Measurements from ENCODE around the gene SYT3.
A peak's percentile ranks its signal among the peaks of the same experiment; 100 is the strongest.

The SYT3 gene

DNA sequence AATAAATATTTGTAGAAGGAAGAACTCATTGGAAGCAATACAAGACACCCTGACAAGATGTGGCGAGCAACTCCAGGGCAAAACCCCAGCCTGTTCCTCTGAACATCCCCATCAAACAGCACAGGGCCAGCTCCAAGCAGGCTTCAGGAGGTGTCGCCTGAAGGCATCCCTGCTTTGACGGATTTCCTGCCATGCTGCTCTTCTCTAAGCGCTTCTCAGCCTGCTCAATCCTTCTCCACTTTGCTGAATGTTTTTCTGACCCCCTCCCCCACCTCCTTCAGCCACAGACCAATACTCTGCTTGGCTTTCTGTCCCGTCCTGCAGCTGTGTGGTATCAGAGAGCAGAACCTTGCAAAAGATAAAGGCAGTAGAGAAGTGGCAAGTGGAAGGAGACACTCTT lies 38.0 kb upstream of the SYT3 start:
- peaks cover 8% of the 10 kb centered on the region for H3K4me1 ChIP-seq (ENCODE audit: insufficient read depth, insufficient read length)
- H3K9me3 ChIP-seq (ENCODE audit: insufficient read depth, low read length): no peaks in the 10 kb centered on the region
- no peak overlapping the region for H3K4me3 ChIP-seq (ENCODE audit: insufficient read length, low read depth)
- H3K27me3 ChIP-seq (ENCODE audit: insufficient read depth, insufficient read length): peaks cover 21% of the 10 kb centered on the region
- no peaks in the 10 kb centered on the region for H3K36me3 ChIP-seq (ENCODE audit: insufficient read depth, insufficient read length, low read length)
- TF ChIP-seq SUZ12 (IDR thresholded peaks at IDR 0.05; ENCODE audit: extremely low read depth, insufficient read depth, insufficient read length): no peak
- TF ChIP-seq YY1 (IDR thresholded peaks at IDR 0.05; ENCODE audit: insufficient read depth, insufficient read length): no peak
- no peak for TF ChIP-seq ZNF274 (IDR thresholded peaks at IDR 0.05; ENCODE audit: low read depth, low read length)
- no peak overlapping the region for H3K9ac ChIP-seq (ENCODE audit: insufficient read length, low read depth)
- DNase-seq (ENCODE audit: low read depth, low spot score): no peak

DNA sequence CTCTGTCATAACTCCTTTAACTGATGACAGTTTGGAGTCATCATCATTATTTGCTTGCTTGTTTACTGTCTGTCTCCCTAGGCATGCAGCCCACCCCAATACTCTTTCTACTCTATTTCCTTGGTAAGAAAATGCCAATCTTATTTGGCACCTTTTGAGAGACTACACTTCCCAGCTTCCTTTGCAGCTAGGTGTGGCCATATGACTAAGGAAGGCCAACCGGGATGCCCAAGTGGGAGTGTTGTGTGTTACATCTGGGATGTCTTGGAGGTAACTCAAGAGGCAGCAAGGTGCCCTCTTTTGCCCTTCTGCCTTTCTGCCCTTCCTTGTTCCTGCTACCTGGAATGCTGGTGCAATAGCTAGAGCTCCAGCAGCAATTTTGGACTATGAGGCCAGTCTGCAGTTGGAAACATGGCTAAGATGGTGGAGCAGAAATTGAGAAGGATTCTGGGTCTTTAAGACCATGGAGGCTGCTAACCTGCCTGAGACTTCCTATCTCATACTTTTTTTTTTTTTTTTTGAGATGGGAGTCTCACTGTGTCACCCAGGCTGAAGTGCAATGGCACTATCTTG lies 37.0 kb upstream of the SYT3 start:
- peaks cover 8% of the 10 kb centered on the region for H3K4me1 ChIP-seq (ENCODE audit: insufficient read depth, insufficient read length)
- peaks cover 21% of the 10 kb centered on the region for H3K27me3 ChIP-seq (ENCODE audit: insufficient read depth, insufficient read length)
- TF ChIP-seq SUZ12 (IDR thresholded peaks at IDR 0.05; ENCODE audit: extremely low read depth, insufficient read depth, insufficient read length) (no peak), ZNF274 (IDR thresholded peaks at IDR 0.05; ENCODE audit: low read depth, low read length) (no peak), YY1 (IDR thresholded peaks at IDR 0.05; ENCODE audit: insufficient read depth, insufficient read length) (no peak)
- DNase-seq (ENCODE audit: low read depth, low spot score): no peak
- no peak overlapping the region for H3K4me3 ChIP-seq (ENCODE audit: insufficient read length, low read depth)
- H3K9ac ChIP-seq (ENCODE audit: insufficient read length, low read depth): no peak overlapping the region
- H3K36me3 ChIP-seq (ENCODE audit: insufficient read depth, insufficient read length, low read length): no peaks in the 10 kb centered on the region
- H3K9me3 ChIP-seq (ENCODE audit: insufficient read depth, low read length): no peaks in the 10 kb centered on the region

DNA sequence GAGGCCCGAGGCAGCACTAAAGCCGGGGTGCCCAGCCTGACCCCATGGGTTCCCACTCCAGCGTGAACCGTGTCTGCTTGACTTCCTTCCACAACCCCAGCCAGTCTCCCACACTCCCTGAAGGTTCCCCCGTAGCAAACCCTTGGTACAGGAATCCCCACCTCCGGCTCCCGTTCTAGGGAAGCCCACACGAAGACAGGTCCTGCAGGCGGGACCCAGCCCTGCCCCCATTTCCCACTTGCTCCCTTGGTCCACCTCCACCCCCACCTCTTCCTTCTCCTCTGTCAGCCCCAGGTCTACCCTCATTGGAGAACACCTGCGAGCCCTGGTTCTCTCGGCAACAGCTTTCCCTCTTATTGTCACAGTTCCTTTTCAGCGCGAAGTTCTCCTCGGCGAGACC lies 33.4 kb upstream of the SYT3 start:
- no peak for DNase-seq (ENCODE audit: low read depth, low spot score)
- peaks cover 6% of the 10 kb centered on the region for H3K27me3 ChIP-seq (ENCODE audit: insufficient read depth, insufficient read length)
- no peaks in the 10 kb centered on the region for H3K9me3 ChIP-seq (ENCODE audit: insufficient read depth, low read length)
- no peak overlapping the region for H3K4me3 ChIP-seq (ENCODE audit: insufficient read length, low read depth)
- H3K9ac ChIP-seq (ENCODE audit: insufficient read length, low read depth): peak overlapping the region; percentile 18
- no peaks in the 10 kb centered on the region for H3K36me3 ChIP-seq (ENCODE audit: insufficient read depth, insufficient read length, low read length)
- H3K4me1 ChIP-seq (ENCODE audit: insufficient read depth, insufficient read length): peaks cover 5% of the 10 kb centered on the region
- TF ChIP-seq ZNF274 (IDR thresholded peaks at IDR 0.05; ENCODE audit: low read depth, low read length): no peak
- TF ChIP-seq YY1 (IDR thresholded peaks at IDR 0.05; ENCODE audit: insufficient read depth, insufficient read length): no peak
- TF ChIP-seq SUZ12 (IDR thresholded peaks at IDR 0.05; ENCODE audit: extremely low read depth, insufficient read depth, insufficient read length): no peak

DNA sequence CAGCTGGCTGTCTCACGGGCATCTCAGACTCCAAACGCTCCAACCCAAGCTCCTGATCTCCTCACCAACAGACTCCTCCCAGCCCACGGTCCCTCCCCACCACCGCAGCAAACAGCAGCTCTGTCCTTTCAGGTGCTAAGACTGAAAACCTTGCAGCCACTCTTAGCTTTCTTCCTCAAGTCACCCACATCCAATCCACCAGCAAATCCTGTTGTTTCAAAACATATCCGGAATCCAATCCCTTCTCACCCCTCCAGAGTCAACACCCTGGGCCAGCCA lies 30.4 kb upstream of the SYT3 start:
- no peak for DNase-seq (ENCODE audit: low read depth, low spot score)
- Histone ChIP-seq H3K4me1 (ENCODE audit: insufficient read depth, insufficient read length) (peaks cover 6% of the 10 kb centered on the region), H3K9ac (ENCODE audit: insufficient read length, low read depth) (no peak overlapping the region), H3K4me3 (ENCODE audit: insufficient read length, low read depth) (no peak overlapping the region), H3K27me3 (ENCODE audit: insufficient read depth, insufficient read length) (peaks cover 20% of the 10 kb centered on the region), H3K36me3 (ENCODE audit: insufficient read depth, insufficient read length, low read length) (no peaks in the 10 kb centered on the region), H3K9me3 (ENCODE audit: insufficient read depth, low read length) (no peaks in the 10 kb centered on the region)
- no peak for TF ChIP-seq YY1 (IDR thresholded peaks at IDR 0.05; ENCODE audit: insufficient read depth, insufficient read length)
- no peak for TF ChIP-seq ZNF274 (IDR thresholded peaks at IDR 0.05; ENCODE audit: low read depth, low read length)
- no peak for TF ChIP-seq SUZ12 (IDR thresholded peaks at IDR 0.05; ENCODE audit: extremely low read depth, insufficient read depth, insufficient read length)

DNA sequence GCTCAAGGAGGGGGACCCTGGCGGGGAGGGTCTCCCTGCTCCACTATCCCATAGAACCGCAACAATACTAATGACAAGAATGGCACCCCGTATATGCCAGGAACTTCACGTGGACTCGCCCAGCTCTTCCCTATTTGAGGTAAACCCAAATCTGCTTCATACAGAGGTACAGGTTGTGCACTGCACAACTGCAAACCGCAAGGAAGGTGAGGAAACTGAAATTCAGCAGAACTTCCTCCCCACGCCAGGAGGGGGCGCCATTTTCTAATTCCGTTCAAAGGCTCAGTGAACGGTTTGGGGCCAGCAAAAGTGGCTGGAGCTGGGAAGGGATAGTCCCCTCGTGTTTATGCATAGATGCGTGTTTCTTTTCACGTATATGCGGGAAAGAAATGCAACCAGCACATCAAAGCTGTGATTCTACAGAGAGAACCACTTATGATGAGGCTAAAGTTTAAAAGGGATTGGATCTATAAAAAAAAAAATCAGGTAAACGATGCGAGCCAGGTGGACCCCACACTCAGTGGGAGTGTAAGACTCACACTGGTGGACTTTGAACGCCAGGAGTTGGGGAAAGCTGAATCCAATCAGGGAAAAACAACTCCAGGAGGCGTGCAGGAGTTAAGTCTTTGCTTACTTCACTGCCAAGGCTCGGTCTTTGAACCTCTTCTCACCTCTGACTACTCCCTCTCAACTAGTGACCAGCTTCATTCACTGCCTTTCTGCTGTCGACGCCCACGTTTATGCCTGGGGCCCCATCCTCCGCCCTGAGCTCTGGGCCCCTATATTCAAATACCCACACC lies 29.8 kb upstream of the SYT3 start:
- TF ChIP-seq ZNF274 (IDR thresholded peaks at IDR 0.05; ENCODE audit: low read depth, low read length): no peak
- no peak for TF ChIP-seq SUZ12 (IDR thresholded peaks at IDR 0.05; ENCODE audit: extremely low read depth, insufficient read depth, insufficient read length)
- no peak for TF ChIP-seq YY1 (IDR thresholded peaks at IDR 0.05; ENCODE audit: insufficient read depth, insufficient read length)
- no peak for DNase-seq (ENCODE audit: low read depth, low spot score)
- peaks cover under 1% of the 10 kb centered on the region; the same call in 1 of the 2 replicates for H3K9me3 ChIP-seq (ENCODE audit: insufficient read depth, low read length)
- H3K9ac ChIP-seq (ENCODE audit: insufficient read length, low read depth): no peak overlapping the region
- H3K27me3 ChIP-seq (ENCODE audit: insufficient read depth, insufficient read length): peaks cover 20% of the 10 kb centered on the region
- H3K36me3 ChIP-seq (ENCODE audit: insufficient read depth, insufficient read length, low read length): no peaks in the 10 kb centered on the region
- no peak overlapping the region for H3K4me3 ChIP-seq (ENCODE audit: insufficient read length, low read depth)
- peaks cover 6% of the 10 kb centered on the region for H3K4me1 ChIP-seq (ENCODE audit: insufficient read depth, insufficient read length)

DNA sequence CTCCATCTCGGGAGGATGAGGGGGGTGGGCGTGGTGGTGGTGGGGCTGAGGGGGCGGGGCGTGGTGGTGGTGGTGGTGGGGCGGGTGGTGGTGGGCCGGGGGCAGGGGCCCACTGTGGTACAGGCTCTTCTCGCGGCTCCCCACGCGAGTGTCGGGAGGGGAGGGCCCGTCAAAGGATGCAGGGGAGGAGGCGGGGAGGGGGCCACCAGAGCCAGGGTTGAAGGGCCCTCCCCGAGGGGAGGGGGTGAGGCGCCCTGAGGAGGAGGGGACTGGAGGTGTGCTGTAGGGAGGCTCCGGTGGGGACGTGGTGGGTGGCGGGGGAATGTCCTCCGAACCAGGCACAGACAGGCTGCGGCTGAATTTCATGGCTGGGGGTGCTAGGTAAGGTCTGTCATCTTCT lies 29.2 kb upstream of the SYT3 start:
- TF ChIP-seq YY1 (IDR thresholded peaks at IDR 0.05; ENCODE audit: insufficient read depth, insufficient read length) (no peak), SUZ12 (IDR thresholded peaks at IDR 0.05; ENCODE audit: extremely low read depth, insufficient read depth, insufficient read length) (no peak), ZNF274 (IDR thresholded peaks at IDR 0.05; ENCODE audit: low read depth, low read length) (no peak)
- Histone ChIP-seq H3K27me3 (ENCODE audit: insufficient read depth, insufficient read length) (peaks cover 20% of the 10 kb centered on the region), H3K4me1 (ENCODE audit: insufficient read depth, insufficient read length) (peaks cover 4% of the 10 kb centered on the region), H3K9me3 (ENCODE audit: insufficient read depth, low read length) (peaks cover 7% of the 10 kb centered on the region; the same call in 1 of the 2 replicates), H3K9ac (ENCODE audit: insufficient read length, low read depth) (no peak overlapping the region), H3K36me3 (ENCODE audit: insufficient read depth, insufficient read length, low read length) (no peaks in the 10 kb centered on the region), H3K4me3 (ENCODE audit: insufficient read length, low read depth) (no peak overlapping the region)
- no peak for DNase-seq (ENCODE audit: low read depth, low spot score)

DNA sequence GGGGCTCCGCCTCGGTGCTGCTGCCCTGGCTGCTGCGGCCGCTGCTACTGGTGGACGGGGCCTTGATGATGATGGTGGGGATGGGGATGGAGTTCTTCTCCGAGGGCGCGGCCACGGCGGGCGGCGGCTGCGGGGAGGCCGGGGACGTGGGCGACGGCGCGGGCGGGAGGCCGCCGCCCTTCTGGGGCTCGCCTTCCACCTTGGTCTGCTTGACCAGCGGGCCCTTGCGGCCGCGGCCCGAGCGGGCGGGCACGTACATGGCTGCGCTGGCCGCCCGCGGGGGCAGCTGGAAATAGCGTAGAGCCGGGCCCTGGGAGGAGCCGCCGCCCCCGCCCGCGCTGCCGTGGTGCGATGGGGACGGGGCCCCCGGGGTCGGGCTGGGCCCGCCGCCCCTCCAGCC lies 28.7 kb upstream of the SYT3 start:
- Histone ChIP-seq H3K36me3 (ENCODE audit: insufficient read depth, insufficient read length, low read length) (no peaks in the 10 kb centered on the region), H3K27me3 (ENCODE audit: insufficient read depth, insufficient read length) (peaks cover 20% of the 10 kb centered on the region), H3K9me3 (ENCODE audit: insufficient read depth, low read length) (peaks cover 7% of the 10 kb centered on the region; the same call in 1 of the 2 replicates), H3K9ac (ENCODE audit: insufficient read length, low read depth) (no peak overlapping the region), H3K4me3 (ENCODE audit: insufficient read length, low read depth) (peak overlapping the region; percentile 24), H3K4me1 (ENCODE audit: insufficient read depth, insufficient read length) (peaks cover 4% of the 10 kb centered on the region)
- no peak for TF ChIP-seq YY1 (IDR thresholded peaks at IDR 0.05; ENCODE audit: insufficient read depth, insufficient read length)
- TF ChIP-seq ZNF274 (IDR thresholded peaks at IDR 0.05; ENCODE audit: low read depth, low read length): no peak
- TF ChIP-seq SUZ12 (IDR thresholded peaks at IDR 0.05; ENCODE audit: extremely low read depth, insufficient read depth, insufficient read length): no peak
- DNase-seq (ENCODE audit: low read depth, low spot score): no peak
